Measurements from ENCODE around the gene CYP3A5. TPM values are rescaled to one million over a fixed set of nuclear protein-coding genes. Genes with fewer than 3 reads are reported as not detected.

CYP3A5 gene
- total and polyA plus RNA-seq, 9 of the 15 experiments (the other 6 are each of a cell fraction or from before 2014, with no cell fraction given): 0.73 to 2.8 (median 1.5) TPM

- TF ChIP-seq RREB1 (CRISPR knock-in tag; IDR thresholded peaks at IDR 0.05) (no peak), BRCA1 (IDR thresholded peaks at IDR 0.05) (no peak), BRCA1 (CRISPR knock-in tag; IDR thresholded peaks at IDR 0.05) (no peak), KLF1 (tag; IDR thresholded peaks at IDR 0.05) (peak; percentile 84; the same call in 1 of the 2 replicates), ZKSCAN8 (CRISPR knock-in tag; IDR thresholded peaks at IDR 0.05) (peak; percentile 45; the same call in 1 of the 2 replicates), FOXO4 (CRISPR knock-in tag; IDR thresholded peaks at IDR 0.05) (no peak), ZNF232 (CRISPR knock-in tag; IDR thresholded peaks at IDR 0.05) (peak; percentile 81), PPARD (CRISPR knock-in tag; IDR thresholded peaks at IDR 0.05) (no peak), XRCC5 (IDR thresholded peaks at IDR 0.05; ENCODE audit: low read depth, low read length) (peak; percentile 98), SP1 (CRISPR knock-in tag; IDR thresholded peaks at IDR 0.05) (peak; percentile 92), RBM14 (IDR thresholded peaks at IDR 0.05; ENCODE audit: borderline replicate concordance, insufficient read depth, low read depth, low read length) (no peak), RCOR1 (IDR thresholded peaks at IDR 0.05; ENCODE audit: borderline replicate concordance in 1 of 2, low read depth in 2 of 2, low read length in 2 of 2) (peak; percentile 31 to 89), ZNF197 (CRISPR knock-in tag; IDR thresholded peaks at IDR 0.05; ENCODE audit: low read depth) (no peak), RAD51 (IDR thresholded peaks at IDR 0.05; ENCODE audit: borderline replicate concordance, low read depth) (peak; percentile 18), ZNF12 (CRISPR knock-in tag; IDR thresholded peaks at IDR 0.05) (peak; percentile 82), HCFC1 (IDR thresholded peaks at IDR 0.05; ENCODE audit: low read depth, low read length) (peak; percentile 90), ZNF174 (CRISPR knock-in tag; IDR thresholded peaks at IDR 0.05) (no peak), TCF7 (IDR thresholded peaks at IDR 0.05; ENCODE audit: borderline replicate concordance) (peak; percentile 73; the same call in 1 of the 2 replicates)
- TF ChIP-seq, protein P1, sequence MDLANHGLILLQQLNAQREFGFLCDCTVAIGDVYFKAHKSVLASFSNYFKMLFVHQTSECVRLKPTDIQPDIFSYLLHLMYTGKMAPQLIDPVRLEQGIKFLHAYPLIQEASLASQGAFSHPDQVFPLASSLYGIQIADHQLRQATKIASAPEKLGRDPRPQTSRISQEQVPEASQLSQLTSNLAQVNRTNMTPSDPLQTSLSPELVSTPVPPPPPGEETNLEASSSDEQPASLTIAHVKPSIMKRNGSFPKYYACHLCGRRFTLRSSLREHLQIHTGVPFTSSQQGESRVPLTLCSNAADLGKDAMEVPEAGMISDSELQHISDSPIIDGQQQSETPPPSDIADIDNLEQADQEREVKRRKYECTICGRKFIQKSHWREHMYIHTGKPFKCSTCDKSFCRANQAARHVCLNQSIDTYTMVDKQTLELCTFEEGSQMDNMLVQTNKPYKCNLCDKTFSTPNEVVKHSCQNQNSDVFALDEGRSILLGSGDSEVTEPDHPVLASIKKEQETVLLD (IDR thresholded peaks at IDR 0.05): peak; percentile 86
Observed at GRCh38 chr7:99616359-99617191, 63.2 kb downstream of the CYP3A5 start, which contains the start of gene ZSCAN25 (continued).

Data from K562 (cell line).